AG10803 (cell line): ENCODE measurements around the gene UBE2Z.

ENCODE experiments used
- DNase-seq: peaks from one replicate; pipeline ENCODE4 v3.0.0; 2010; ENCODE audit warnings: low read depth
- H3K4me3 ChIP-seq: 2 replicates; pipeline ENCODE4 v1.5.1; 2011; ENCODE audit warnings: mild to moderate bottlenecking, low read length, control low read depth
- TF ChIP-seq, protein P1 (sequence below): conservative IDR thresholded peaks from 2 replicates; pipeline ENCODE4 v1.5.1; 2011; ENCODE audit warnings: mild to moderate bottlenecking, low read length, control low read depth, inconsistent platforms

UBE2Z gene

GRCh38 chr17:48912476-48912875, 4.3 kb downstream of the UBE2Z start:
- TF ChIP-seq, protein P1, sequence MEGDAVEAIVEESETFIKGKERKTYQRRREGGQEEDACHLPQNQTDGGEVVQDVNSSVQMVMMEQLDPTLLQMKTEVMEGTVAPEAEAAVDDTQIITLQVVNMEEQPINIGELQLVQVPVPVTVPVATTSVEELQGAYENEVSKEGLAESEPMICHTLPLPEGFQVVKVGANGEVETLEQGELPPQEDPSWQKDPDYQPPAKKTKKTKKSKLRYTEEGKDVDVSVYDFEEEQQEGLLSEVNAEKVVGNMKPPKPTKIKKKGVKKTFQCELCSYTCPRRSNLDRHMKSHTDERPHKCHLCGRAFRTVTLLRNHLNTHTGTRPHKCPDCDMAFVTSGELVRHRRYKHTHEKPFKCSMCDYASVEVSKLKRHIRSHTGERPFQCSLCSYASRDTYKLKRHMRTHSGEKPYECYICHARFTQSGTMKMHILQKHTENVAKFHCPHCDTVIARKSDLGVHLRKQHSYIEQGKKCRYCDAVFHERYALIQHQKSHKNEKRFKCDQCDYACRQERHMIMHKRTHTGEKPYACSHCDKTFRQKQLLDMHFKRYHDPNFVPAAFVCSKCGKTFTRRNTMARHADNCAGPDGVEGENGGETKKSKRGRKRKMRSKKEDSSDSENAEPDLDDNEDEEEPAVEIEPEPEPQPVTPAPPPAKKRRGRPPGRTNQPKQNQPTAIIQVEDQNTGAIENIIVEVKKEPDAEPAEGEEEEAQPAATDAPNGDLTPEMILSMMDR, result no peak
- DNase-seq, result no peak
- no peak overlapping the region for H3K4me3 ChIP-seq

- TF ChIP-seq, protein P1, result no peak
- H3K4me3 ChIP-seq, result peak overlapping the region; percentile 42
- DNase-seq, result peak; percentile 84
Measured at GRCh38 chr17:48915459-48916282, 7.5 kb downstream of the UBE2Z start.

DNA sequence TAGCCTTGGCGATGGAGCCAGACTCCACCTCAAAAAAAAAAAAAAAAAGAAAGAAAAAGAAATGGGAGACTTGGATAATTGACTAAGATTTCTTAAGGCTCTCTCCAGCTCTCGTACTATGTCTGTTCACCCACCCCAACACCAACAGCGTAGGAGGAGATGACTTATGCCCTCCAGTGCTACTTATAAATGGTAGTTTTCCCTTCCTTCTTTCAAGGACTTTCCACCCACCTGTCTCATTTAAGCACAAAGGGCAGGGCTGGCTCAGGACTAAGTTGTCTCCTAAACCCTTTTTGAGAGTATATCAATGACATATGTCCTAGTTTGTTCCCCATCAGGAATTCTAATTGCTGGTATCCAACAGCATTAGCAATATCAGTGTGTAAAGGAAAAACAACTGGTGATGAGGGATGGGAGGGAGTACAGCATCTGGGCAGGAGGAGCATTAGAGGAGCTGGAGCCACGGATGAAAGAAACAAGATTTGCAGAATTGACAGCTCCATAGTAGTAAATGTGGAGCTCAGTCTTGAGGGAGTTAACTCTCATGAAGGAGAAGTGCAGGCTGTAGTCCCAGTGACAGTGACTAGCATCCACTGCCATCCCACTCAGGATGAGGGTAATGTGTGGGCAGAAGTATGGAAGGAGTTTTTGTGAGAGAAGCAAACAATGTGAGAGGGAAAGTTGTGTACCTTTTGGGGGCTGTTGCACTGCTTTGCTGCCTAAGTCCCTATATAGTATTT, 17.2 kb downstream of the UBE2Z start:
- TF ChIP-seq, protein P1, result no peak
- H3K4me3 ChIP-seq, result no peak overlapping the region
- DNase-seq, result no peak

- TF ChIP-seq, protein P1, result no peak
- no peak overlapping the region for H3K4me3 ChIP-seq
- no peak for DNase-seq
Measured at GRCh38 chr17:48925991-48926342, 17.8 kb downstream of the UBE2Z start.

GRCh38 chr17:48927978-48928745, 20.0 kb downstream of the UBE2Z start:
- DNase-seq, result no peak
- H3K4me3 ChIP-seq, result no peak overlapping the region
- TF ChIP-seq, protein P1, result no peak

GRCh38 chr17:48928876-48929811, 20.9 kb downstream of the UBE2Z start:
- no peak overlapping the region for H3K4me3 ChIP-seq
- TF ChIP-seq, protein P1, result no peak
- no peak for DNase-seq
